Kidney (tissue), 14 donors: Measurements from ENCODE around the gene ALCAM. TPM values are rescaled to one million over a fixed set of nuclear protein-coding genes. Genes with fewer than 3 reads are reported as not detected.

ENCODE experiments used
- DNase-seq, 5 donors: peaks; one replicate each; pipeline ENCODE4 v3.0.0-alpha.2; 2013 to 2020
- FAIRE-seq: peaks from 2 replicates; lab custom pipeline; 2012; peaks lifted over from hg19 to GRCh38; lab: Jason Lieb, UNC
- H3K27ac ChIP-seq, 2 donors: one replicate each; pipeline ENCODE4 v1.7.0; 2013; ENCODE audit warnings: low read depth in 2 of 2, low read length in 2 of 2, inconsistent platforms in 1 of 2
- H3K27me3 ChIP-seq: one replicate; pipeline ENCODE4 v1.7.1; 2013; ENCODE audit warnings: low read length, inconsistent platforms; ENCODE audit not compliant: control insufficient read depth, insufficient read depth
- H3K36me3 ChIP-seq, 3 donors: one replicate each; pipeline versions ENCODE4 v1.7.0 to v1.7.1; 2013; ENCODE audit warnings: low read length in 3 of 3, control low read depth in 1 of 3, inconsistent platforms in 1 of 3; ENCODE audit not compliant: insufficient read depth in 3 of 3, control insufficient read depth in 2 of 3
- H3K4me1 ChIP-seq, 3 donors: one replicate each; pipeline versions ENCODE4 v1.7.0 to v1.7.1; 2013; ENCODE audit warnings: low read length in 3 of 3, inconsistent platforms in 1 of 3, low read depth in 1 of 3; ENCODE audit not compliant: control insufficient read depth in 2 of 3, insufficient read depth in 2 of 3
- H3K4me3 ChIP-seq, 3 donors: one replicate each; pipeline versions ENCODE4 v1.7.0 to v1.8.1; 2013; ENCODE audit warnings: low read length in 3 of 3, control low read depth in 1 of 3, inconsistent platforms in 1 of 3
- H3K9ac ChIP-seq, 3 donors: one replicate each; pipeline versions ENCODE4 v1.7.0 to v1.7.1; 2013; ENCODE audit warnings: low read length in 3 of 3, control low read depth in 1 of 3, inconsistent platforms in 1 of 3
- H3K9me3 ChIP-seq, 3 donors: one replicate each; pipeline versions ENCODE4 v1.7.0 to v1.7.1; 2013; ENCODE audit warnings: low read length in 3 of 3, control low read depth in 1 of 3, inconsistent platforms in 1 of 3; ENCODE audit not compliant: control insufficient read depth in 2 of 3, insufficient read depth in 1 of 3
- intact Hi-C: fragments of 100-400 bp; cut with DNase I; formaldehyde crosslinking; loops from one replicate; pipeline ENCODE4 v1.11.1; 2022
- polyA plus RNA-seq: library from polyadenylated mRNA; stranded (reverse); fragments of 350-450 nt; fragmentation: Illumina TruSeq; extraction: RNeasy Lipid Tissue Mini Kit (QIAGEN cat#74804); gene quantifications from one replicate; pipeline ENCODE4 v1.2.3, GENCODE V29; 2014; ENCODE audit warnings: low read depth, low replicate concordance; ENCODE audit not compliant: insufficient read depth
- total RNA-seq: library from RNA; stranded (reverse); fragmentation: NEBNext Ultra II Directional; extraction: Animal tissue kit (Norgen Biotek cat#: 25700); gene quantifications from one replicate; pipeline ENCODE4 v1.2.1, GENCODE V29; 2021
- TF ChIP-seq, protein P1 (sequence below): IDR thresholded peaks from 3 replicates; pipeline ENCODE4 v1.5.1; 2012; ENCODE audit warnings: mild to moderate bottlenecking, moderate library complexity, borderline replicate concordance; ENCODE audit not compliant: insufficient read depth; ENCODE audit errors: extremely low read depth
- donor health status: control.
- donor health status: control.
- donor health status: control.
- donor health status: control.
- donor health status: control.
- donor health status: DM: yes; HTN: yes; CAD: no.
- donor health status: Normal renal cell carcinoma (clear cell type).

ALCAM gene
- total and polyA plus RNA-seq, 2 donors from 2014 or later, result 15.1 to 36.4 TPM

DNA sequence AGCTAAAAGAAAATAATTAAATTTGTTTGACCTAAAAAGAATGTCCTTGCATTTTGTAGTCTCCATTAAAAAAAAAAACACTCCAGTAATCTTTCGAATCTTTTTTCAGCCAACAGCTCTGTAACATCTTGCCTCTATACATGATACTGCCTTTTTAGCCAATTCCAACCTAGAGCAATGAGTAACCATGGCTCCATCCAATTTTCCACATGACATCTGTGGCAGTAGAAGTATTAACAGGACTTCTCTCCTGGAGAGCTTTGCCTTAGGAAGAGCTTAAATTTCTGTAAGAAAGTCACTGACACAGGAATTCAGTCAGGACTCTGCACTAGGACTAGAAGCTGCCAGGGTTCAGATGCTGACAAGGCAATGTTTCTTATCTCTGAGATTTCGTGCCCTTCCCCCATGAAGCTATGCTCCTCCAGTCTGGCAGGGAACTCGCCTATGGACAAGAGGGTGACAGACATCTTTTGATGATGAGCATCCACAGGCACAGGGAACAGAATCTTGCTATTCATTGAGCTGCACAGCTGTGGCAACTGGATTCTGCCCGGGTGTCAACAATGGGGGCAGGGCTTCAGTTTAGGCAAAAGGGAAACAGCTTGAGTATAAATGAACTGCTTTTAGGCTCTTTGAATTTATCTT is 81.8 kb downstream of the ALCAM start:
- FAIRE-seq (no peak), DNase-seq (peak in 1 of 5 donors; percentile 9)
- Histone ChIP-seq H3K9ac (no peak overlapping the region), H3K9me3 (no peaks in the 10 kb centered on the region), H3K4me1 (no peaks in the 10 kb centered on the region), H3K4me3 (no peak overlapping the region), H3K27me3 (no peaks in the 10 kb centered on the region), H3K27ac (no peak overlapping the region), H3K36me3 (no peaks in the 10 kb centered on the region)
- intact Hi-C loops, result no loop called here
- TF ChIP-seq, protein P1, sequence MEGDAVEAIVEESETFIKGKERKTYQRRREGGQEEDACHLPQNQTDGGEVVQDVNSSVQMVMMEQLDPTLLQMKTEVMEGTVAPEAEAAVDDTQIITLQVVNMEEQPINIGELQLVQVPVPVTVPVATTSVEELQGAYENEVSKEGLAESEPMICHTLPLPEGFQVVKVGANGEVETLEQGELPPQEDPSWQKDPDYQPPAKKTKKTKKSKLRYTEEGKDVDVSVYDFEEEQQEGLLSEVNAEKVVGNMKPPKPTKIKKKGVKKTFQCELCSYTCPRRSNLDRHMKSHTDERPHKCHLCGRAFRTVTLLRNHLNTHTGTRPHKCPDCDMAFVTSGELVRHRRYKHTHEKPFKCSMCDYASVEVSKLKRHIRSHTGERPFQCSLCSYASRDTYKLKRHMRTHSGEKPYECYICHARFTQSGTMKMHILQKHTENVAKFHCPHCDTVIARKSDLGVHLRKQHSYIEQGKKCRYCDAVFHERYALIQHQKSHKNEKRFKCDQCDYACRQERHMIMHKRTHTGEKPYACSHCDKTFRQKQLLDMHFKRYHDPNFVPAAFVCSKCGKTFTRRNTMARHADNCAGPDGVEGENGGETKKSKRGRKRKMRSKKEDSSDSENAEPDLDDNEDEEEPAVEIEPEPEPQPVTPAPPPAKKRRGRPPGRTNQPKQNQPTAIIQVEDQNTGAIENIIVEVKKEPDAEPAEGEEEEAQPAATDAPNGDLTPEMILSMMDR, result no peak

DNA sequence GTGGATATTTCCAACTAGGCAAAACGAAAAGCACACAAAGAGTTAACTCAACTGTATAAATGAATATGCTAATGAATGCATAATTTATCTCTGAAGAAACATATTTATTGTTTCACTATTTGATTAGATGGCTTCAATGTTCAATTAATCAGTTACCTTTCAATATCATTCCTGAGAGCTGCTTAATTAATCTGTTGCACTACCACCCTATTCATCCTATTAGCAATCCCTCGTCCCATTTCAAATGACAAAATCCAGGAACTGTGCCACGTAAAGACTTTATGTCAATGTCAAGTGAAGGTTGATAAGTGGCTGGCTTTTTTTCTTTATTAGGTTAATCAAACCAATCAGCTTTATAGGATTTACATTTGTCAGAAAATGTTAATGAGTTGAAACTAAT is 82.7 kb downstream of the ALCAM start:
- H3K4me1 ChIP-seq, result no peaks in the 10 kb centered on the region
- no peaks in the 10 kb centered on the region for H3K27me3 ChIP-seq
- no peak overlapping the region for H3K4me3 ChIP-seq
- intact Hi-C loops, result no loop called here
- H3K9ac ChIP-seq, result no peak overlapping the region
- TF ChIP-seq, protein P1, result no peak
- no peaks in the 10 kb centered on the region for H3K9me3 ChIP-seq
- no peak for DNase-seq
- no peak for FAIRE-seq
- no peaks in the 10 kb centered on the region for H3K36me3 ChIP-seq
- H3K27ac ChIP-seq, result no peak overlapping the region

DNA sequence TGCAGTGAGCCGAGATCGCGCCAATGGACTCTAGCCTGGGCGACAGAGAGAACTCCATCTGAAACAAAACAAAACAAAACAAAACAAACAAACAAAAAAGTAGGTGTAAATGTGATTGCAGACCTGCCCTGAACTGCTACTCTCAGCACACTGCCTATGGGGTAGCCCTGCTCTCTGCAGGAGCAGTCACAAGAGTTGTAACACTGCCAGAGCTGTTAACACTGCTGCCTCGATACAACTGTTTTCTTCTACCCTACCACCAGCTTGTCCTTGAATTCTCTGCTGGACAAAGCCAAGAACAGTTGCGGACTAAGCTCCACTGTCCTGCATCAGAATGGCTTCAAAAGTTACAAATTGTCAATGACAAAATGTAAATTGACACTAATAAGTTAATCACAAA is 89.3 kb downstream of the ALCAM start:
- Histone ChIP-seq H3K4me1 (no peaks in the 10 kb centered on the region), H3K9ac (no peak overlapping the region), H3K27me3 (no peaks in the 10 kb centered on the region), H3K4me3 (no peak overlapping the region), H3K9me3 (no peaks in the 10 kb centered on the region), H3K36me3 (no peaks in the 10 kb centered on the region), H3K27ac (no peak overlapping the region)
- TF ChIP-seq, protein P1, result no peak
- intact Hi-C loops, result no loop called here
- DNase-seq (no peak), FAIRE-seq (no peak)
